GM19025 (cell line): ENCODE data around the gene KPNA6.
"Not testable (repeated sequence)": the region's sequence is repeated elsewhere in the genome, so short reads cannot be mapped to it uniquely, and the experiment has no call there.

Experiments used
- ATAC-seq: cut with Tn5 transposase; IDR thresholded peaks from one replicate; pipeline ENCODE4 v1.9.1; 2021; ENCODE audit warnings: mild to moderate bottlenecking, low read depth, moderate library complexity; ENCODE audit not compliant: unreplicated experiment

The KPNA6 gene

DNA sequence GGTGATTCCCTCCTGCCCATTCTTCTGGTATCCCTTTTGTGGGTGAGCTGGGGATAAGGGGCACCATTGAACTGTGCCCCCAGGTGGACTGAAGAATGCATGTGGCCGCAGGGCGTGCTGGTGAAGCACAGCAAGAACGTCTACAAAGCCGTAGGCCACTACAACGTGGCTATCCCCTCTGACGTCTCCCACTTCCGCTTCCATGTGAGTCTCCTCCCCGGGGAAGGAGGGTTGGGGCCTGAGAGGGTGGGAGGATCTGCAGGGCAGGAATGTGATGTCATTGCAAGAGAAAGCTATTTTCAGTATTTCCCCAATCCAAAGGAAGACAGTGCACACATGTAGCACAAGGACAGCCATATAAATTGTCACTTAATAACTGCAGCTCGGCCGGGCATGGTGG lies 7.5 kb upstream of the KPNA6 start:
- no peak for ATAC-seq

DNA sequence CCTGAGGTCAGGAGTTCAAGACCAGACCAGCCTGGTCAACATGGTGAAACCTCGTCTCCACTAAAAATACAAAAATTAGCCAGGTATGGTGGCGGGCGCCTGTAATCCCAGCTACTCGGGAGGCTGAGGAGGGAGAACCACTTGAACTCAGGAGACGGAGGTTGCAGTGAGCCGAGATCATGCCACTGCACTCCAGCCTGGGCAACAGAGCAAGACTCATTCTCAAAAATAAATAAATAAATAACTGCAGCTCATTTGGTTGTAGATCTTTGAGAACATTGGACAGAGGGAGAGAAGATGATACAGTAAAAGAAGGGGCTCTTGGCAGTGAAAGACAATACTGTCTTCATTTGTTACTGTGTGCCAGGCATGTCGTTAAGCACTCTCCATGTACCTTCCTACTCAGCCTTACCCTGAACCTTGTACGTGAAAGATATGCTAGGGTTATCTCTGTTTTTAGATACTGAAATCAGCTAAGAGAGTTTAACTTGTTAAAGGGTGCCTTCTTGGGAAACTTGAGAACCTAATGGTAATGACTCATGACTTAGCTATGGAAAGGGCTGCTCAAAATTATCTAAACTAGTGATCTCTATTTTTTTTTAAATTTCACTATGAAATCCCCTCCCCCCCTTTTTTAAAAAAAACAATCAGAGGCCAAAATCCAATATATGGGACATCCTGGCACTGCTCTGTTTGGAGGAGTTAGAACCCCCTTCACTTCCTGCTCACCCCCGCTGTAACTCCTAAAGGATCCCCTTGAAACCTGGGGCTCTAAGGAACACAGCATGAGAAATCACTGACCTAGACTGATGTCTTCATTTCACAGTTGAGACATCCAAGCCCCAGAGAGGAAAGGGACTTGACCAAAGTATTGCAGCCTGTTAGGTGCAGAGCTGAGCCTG lies 6.8 kb upstream of the KPNA6 start:
- ATAC-seq = no peak

DNA sequence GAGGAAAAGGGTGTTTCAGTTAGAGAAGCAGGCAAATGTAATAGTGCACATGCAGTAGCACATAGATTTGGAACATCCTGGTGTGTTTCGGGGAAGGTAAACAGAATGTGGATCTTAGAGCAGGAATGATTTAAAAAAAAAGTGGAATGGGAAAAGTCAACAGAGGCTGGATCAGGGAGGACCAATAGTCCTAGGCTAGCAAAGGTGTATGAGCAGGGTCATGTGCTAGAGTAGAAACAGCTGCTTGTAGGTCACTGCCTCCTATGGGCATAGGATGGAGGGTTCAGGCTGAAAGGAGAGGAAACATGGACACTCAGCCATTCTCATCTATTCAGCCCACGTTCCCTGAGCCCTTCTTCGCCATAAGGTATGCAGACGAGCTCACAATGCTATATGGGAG lies 3.7 kb upstream of the KPNA6 start:
- no peak for ATAC-seq

DNA sequence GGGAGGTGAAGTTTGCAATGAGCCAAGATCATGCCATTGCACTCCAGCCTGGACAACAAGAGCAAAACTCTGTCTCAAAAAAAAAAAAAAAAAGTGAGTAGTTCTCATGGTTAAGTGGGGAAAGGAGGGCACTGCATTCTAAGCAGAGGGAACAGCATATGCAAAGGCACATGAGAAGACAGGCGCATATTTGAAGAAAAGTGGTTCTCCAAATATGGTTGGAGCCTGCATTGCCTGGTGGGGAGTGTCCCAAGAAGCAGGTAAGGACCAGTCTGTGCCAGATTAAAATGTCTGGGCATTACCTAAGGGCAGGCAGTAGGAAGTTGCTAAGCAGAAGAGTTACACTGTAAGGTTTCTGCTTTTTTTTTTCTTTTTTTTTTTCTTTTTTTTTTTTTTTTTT lies 2.5 kb upstream of the KPNA6 start:
- no peak for ATAC-seq

DNA sequence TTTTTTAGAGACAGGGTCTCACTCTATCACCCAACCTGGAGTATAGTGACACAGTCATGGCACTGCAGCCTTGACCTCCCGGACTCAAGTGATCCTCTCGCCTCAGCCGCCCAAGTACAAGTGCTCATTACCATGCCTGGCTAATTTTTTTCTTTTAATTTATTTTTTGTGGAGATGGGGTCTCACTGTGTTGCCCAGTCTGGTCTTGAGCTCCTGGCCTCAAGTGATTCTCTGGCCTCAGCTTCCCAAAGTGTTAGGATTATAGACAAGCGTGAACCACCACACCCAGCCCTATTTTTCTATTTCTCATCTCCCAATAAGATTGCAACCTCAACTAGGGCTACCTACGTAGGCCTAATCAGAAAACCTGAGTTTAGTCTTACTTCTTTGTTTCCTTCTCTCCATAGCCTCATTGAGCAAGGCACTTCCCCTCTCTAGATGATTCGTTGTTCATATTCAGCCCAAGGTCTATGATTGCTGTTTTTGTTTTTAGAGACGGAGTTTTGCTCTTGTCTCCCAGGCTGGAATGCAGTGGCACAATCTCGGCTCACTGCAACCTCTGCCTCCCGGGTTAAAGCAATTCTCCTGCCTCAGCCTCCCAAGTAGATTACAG lies 1.1 kb upstream of the KPNA6 start:
- ATAC-seq = no peak

DNA sequence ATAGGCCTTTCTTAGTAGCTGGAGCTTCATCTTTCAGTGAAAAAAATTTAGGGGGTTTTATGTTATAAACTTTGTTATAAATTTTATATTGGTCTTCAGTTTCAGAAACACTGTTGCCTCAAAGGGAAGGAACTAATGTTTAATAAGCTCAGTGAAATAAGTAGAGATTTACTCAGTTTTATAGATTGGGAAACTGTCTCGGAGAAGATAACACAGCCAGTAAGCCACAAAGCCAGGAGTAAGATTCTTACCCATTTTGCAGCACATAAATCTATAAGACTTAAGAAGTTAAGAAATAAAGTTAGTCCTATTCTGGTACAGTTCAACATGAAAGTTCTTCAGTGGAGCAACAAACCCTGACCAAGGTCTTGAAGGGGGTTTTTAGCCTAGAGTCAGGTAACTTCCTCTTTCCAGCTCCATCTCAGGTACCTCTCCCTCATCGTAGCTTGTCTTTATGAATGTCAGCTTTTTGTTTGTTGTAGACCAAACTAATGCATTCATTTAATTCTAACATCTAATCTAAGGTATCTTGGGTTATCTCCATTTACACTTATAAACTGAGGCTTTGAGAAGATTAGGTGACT lies 3.3 kb downstream of the KPNA6 start:
- ATAC-seq = no peak

DNA sequence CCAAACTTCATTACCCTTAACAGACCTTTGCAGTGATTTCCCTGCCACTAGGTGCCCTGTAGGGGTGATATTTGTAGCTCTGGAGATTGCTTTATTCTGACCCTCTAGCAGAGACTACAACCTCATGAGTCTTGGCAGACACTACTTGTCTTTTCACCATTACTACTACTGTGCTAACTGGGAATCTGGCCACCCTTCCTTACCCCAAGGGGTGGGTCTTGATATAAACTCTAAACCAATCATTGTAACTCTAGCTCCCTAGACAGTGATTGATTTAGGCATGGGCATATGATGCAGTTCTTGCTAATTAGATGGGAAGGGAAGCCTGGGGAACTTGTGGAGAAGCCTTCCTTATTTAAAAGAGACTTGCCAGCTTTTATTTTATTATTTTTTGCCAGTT lies 3.9 kb downstream of the KPNA6 start:
- ATAC-seq = no peak

DNA sequence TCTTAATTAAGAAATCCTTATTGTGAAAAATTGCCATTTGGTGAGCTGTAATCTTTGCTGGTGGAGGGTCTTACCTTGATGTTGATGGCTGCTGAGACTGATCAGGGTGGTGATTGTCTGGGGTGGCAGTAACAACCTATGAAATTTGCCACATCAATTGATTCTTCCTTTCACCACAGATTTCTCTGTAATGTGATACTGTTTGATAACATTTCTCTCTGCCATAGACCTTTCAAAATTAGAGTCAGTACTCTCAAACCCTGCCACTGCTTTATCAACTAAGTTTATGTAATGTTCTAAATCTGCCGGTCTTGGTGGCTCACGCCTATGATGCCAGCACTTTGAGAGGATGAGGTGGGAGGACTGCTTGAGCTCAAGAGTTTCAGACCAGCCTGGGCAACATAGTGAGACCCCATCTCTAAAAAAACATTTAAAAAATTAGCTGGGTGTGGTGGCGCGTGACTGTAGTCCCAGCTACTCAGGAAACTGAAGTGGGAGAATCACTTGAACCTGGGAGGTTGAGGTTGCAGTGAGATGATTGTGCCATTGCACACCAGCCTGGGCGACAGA lies 5.0 kb downstream of the KPNA6 start:
- ATAC-seq = no peak

DNA sequence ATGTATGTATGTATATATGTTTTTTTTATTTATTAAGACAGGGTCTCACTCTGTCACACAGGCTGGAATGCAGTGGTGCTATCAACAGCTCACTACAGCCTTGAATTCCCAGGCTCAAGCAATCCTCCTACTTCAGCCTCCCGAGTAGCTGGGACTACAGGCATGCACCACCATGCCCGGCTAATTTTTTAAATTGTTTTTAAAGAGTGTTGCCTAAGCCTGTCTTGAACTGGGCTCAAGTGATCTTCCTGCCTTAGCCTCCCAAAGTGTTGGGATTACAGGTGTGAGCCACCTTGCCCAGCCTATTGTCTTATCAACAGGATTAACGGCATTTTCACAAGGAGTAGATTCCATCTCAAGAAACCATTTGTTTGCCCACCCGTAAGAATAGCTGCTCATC lies 5.6 kb downstream of the KPNA6 start:
- not testable (repeated sequence) for ATAC-seq

DNA sequence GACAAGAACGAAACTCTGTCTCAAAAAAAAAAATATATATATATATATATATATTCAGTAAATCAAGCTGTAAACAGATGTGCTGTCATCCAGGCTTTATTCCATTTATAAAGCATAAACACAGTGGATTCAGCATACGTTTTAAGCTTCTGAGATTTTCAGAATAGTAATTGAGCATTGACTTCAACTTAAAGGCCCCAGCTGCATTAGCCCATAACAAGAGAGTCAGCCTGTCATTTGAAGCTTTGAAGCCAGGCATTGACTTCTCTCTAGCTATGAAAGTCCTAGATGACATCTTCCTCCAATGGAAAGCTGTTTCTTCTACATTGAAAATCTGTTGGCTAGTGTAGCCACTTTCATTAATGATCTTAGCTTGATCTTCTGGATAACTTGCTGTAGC lies 6.6 kb downstream of the KPNA6 start:
- ATAC-seq = no peak

DNA sequence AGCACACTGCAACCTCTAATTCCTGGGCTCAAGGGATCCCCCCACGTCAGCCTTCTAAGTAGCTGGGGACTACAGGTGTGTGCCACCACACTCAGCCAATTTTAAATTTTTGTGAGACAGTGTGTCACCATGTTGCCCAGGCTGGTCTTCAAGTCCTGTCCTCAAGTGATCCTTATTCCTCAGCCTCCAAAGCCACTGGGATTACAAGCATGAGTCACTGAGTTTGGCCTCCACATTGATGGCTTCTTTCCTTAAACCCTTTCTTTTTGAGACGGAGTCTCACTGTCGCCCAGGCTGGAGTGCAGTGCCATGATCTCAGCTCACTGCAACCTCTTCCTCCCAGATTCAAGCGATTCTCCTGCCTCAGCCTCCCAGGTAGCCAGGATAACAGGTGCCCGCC lies 7.6 kb downstream of the KPNA6 start:
- no peak for ATAC-seq

DNA sequence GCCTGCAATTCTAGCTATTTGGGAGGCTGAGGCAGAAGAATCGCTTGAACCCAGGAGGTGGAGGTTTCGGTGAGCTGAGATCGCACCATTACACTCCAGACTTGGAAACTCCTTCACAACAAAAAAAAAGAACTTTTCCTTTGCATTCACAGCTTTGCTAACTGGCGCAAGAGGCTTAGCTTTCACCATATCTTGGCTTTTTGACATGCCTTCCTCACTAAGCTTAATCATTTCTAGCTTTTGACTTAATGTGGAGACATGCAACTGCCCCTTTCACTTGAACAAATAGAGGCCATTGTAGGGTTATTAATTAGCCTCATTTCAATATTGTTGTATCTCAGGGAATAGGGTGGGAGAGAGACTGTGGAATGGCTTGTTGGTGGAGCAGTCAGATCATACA lies 8.7 kb downstream of the KPNA6 start:
- no peak for ATAC-seq

DNA sequence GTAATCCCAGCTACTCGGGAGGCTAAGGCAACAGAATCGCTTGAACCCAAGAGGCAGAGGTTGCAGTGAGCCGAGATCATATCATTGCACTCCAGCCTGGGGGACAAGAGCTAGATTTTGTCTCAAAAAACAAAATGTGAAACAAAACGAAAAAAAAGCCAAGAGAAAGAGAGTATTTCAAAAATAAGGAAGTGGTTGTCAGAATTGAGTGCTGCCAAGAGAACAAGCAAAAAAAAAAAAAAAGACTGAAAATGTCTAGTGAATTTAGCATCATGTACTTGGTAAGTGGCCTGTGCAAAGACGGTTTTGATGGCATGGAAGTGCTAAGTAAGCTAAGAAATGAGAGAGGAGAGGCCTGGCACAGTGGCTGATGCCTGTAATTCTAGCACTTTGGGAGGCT lies 14.3 kb downstream of the KPNA6 start:
- ATAC-seq = no peak

DNA sequence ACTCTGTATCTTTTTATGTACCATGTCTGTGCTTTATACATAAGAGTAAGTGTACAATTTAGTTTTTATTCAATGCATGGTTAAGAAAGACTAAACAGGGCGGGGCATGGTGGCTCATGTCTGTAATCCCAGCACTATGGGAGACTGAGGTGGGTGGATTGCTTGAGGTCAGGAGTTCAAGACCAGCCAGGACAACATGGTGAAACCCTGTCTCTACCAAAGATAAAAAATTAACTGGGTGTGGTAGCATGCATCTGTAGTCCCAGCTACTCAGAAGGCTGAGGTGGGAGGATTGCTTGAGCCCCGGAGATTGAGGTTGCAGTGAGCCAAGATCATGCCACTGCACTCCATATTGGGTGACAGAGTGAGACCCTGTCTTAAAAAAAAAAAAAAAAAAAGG lies 15.5 kb downstream of the KPNA6 start:
- ATAC-seq = not testable (repeated sequence)

DNA sequence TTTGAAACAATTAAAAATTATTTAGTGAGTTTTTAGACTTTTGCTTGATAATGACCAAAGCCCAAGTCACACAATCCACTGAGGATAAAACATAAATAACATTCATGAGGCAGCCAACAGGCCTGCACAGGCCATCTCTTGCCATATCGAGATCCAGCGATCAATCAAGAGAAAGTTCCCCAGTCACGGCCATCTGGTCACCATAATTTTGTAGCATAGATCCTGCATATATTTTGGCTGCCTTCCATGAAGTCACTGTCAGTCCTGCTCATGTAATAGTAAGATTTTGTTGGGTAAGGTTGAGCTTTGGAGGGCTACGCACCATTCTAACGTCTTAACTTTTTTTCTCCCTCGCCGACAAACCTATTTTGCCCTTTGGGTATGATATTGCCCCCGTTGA lies 17.5 kb downstream of the KPNA6 start:
- no peak for ATAC-seq

DNA sequence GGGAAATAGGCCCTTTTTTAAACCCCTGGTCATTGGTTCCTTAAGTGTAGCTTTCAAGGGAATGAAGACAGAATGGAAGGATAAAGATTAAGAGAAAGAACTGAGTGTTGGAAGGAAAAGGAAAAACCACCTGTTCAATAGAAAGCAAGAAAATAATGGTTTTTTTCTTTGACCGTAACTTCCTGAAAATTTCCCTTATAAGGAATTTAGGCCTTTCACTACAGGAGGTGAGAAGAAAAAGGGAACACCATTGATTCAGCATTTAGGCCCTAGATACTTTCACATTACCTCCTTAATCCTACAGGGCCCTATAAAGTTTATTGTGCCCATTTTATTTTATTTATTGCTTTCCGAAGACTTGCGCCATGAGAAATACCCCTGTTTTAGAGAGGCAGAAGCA lies 18.9 kb downstream of the KPNA6 start:
- ATAC-seq = no peak

DNA sequence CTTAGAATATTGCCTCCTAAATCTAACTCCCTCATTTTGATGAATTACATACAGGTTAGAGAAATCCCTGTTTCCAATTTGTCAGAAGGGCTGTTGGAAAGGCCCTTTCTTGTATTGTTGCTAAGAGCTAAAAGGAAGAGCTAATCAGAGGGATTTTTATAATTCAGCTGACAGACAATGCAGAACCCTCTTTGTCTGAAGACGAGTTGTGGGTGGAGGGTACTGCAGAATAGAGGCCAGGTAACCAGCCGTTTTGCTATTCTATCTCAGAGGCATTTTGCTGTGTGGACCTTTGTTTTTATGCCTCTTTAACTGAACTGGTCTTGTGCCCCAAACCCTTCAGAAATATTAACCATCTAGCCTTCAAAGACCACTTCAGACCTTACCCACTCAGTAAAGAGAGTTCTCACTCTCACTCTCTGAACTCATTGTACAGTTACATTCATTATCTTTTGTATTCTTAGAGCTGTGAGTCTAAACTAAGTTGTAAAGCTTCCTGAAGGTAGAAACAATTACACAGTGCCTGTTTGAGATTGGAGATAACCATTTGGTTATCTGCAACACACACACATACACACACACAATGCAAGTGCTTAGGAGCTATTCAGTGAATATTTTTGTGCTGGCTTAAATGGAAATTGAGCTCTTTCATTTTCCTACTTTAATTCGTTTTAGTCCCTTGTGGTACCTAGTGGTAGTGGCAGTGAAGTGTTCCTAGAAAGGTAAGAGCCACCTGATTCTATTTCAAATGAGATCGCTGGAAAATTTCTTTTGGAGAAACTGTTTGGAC lies 19.7 kb downstream of the KPNA6 start:
- no peak for ATAC-seq

DNA sequence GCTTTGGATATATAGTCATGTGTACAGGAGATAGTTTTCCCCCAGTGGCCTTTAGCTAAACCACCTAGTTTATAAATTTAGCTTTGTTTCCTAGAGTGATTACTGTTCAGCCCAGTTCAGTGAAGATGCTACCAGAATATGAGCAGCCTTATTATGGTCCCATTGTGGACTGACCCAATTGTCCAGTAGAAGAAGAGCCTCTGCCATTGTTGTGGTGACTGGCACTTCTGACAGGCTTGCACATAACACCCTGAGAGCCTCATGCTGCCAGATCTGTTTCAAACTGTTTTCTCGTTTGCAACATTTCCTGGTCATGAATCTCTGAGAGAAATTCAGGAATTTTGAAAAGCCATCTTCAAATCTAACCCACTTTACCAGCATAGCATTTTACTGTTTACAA lies 20.6 kb downstream of the KPNA6 start:
- ATAC-seq = no peak

DNA sequence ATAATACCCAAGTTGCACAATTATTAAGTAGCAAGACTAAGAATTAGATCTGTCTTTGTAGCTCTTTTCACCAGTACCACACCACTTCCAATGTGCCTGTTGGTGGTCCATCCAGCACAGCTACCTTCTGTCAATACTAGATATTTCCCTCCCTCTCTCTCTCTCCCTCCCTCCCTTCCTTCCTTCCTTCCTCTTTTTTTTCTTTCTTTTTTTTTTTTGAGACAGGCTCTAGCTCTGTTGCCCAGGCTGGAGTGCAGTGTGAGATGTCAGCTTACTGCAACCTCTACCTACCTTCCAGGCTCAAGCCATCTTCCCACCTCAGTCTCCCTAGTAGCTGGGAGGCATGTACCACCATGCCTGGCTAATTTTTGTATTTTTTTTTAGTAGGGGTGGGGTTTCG lies 21.1 kb downstream of the KPNA6 start:
- no peak for ATAC-seq

DNA sequence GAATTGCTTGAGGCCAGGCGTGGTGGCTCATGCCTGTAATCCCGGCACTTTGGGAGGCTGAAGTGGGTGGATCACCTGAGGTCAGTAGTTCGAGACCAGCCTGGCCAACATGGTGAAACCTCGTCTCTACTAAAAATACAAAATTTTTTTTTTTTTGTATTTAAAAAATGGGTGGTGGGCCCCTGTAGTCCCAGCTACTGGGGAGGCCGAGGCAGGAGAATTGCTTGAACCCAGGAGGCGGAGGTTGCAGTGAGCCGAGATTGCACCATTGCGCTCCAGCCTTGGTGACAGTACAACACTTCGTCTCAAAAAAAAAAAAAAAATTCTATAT lies 26.1 kb downstream of the KPNA6 start:
- ATAC-seq = not testable (repeated sequence)

DNA sequence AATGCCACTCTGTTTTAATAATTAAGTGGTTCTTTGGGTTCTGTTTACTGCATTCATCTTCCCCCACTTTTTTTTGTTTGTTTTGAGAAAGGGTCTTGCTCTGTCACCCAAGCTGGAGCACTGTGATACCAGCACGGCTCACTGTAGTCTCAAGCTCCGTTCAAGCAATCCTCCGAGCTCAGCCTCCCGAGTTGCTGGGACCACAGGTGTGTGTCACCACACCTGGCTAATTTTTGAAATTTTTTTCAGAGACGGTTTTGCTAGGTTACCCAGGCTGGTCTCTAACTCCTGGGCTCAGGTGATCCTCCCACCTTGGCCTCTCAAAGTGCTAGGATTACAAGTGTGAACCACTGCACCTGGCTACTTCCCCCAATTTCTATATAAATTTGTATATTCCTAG lies 29.3 kb downstream of the KPNA6 start:
- no peak for ATAC-seq
